ENCODE data around the gene KRTAP1-1. TPM values are rescaled to one million over a fixed set of nuclear protein-coding genes. Genes with fewer than 3 reads are reported as not detected.

KRTAP1-1 gene
- total RNA-seq, 2 donors from 2014 or later = not detected

Other genes starting within 250 kb of the KRTAP1-1 start
- gene KRT28, start 241.5 kb downstream of the KRTAP1-1 start, total RNA-seq = not detected
- 10 to 100 TPM; 29.0 to 45.9 TPM for gene KRT10, start 218.8 kb downstream of the KRTAP1-1 start, total RNA-seq
- gene KRT12, start 174.2 kb downstream of the KRTAP1-1 start, total RNA-seq = not detected
- gene KRT20, start 156.2 kb downstream of the KRTAP1-1 start, total RNA-seq = not detected
- under 1 TPM in 1 of 2 donors, not detected in 1; 0.50 TPM for gene KRT23, start 103.8 kb downstream of the KRTAP1-1 start, total RNA-seq
- not detected for gene KRT39, start 74.5 kb downstream of the KRTAP1-1 start, total RNA-seq
- not detected for gene KRT40, start 57.1 kb downstream of the KRTAP1-1 start, total RNA-seq
- gene KRTAP3-3, start 47.3 kb downstream of the KRTAP1-1 start, total RNA-seq = not detected
- not detected for gene KRTAP3-2, start 41.5 kb downstream of the KRTAP1-1 start, total RNA-seq
- gene KRTAP3-1, start 32.3 kb downstream of the KRTAP1-1 start, total RNA-seq = not detected
- gene KRTAP1-5, start 14.2 kb downstream of the KRTAP1-1 start, total RNA-seq = not detected
- gene KRTAP1-4, start 11.3 kb downstream of the KRTAP1-1 start, total RNA-seq = not detected
- gene KRTAP1-3, start 6.6 kb downstream of the KRTAP1-1 start, total RNA-seq = not detected
- not detected for gene KRTAP2-1, start 5.9 kb upstream of the KRTAP1-1 start, total RNA-seq
- gene KRTAP2-2, start 13.8 kb upstream of the KRTAP1-1 start, total RNA-seq = not detected
- gene KRTAP2-3, start 18.7 kb upstream of the KRTAP1-1 start, total RNA-seq = not detected
- not detected for gene KRTAP2-4, start 24.4 kb upstream of the KRTAP1-1 start, total RNA-seq
- gene KRTAP4-7, start 42.7 kb upstream of the KRTAP1-1 start, total RNA-seq = not detected
- not detected for gene KRTAP4-8, start 56.7 kb upstream of the KRTAP1-1 start, total RNA-seq
- not detected for gene KRTAP4-16, start 60.8 kb upstream of the KRTAP1-1 start, total RNA-seq
- not detected for gene KRTAP4-9, start 63.9 kb upstream of the KRTAP1-1 start, total RNA-seq
- not detected for gene KRTAP4-11, start 76.9 kb upstream of the KRTAP1-1 start, total RNA-seq
- gene KRTAP4-12, start 82.7 kb upstream of the KRTAP1-1 start, total RNA-seq = not detected
- gene KRTAP4-6, start 99.1 kb upstream of the KRTAP1-1 start, total RNA-seq = not detected
- gene KRTAP4-5, start 108.4 kb upstream of the KRTAP1-1 start, total RNA-seq = not detected
- not detected for gene KRTAP4-4, start 119.3 kb upstream of the KRTAP1-1 start, total RNA-seq
- not detected for gene KRTAP4-3, start 126.8 kb upstream of the KRTAP1-1 start, total RNA-seq
- gene KRTAP4-2, start 136.8 kb upstream of the KRTAP1-1 start, total RNA-seq = not detected
- not detected for gene KRTAP4-1, start 143.5 kb upstream of the KRTAP1-1 start, total RNA-seq
- not detected for gene KRTAP9-1, start 148.4 kb upstream of the KRTAP1-1 start, total RNA-seq
- gene KRTAP9-2, start 185.2 kb upstream of the KRTAP1-1 start, total RNA-seq = not detected
- gene KRTAP9-3, start 191.0 kb upstream of the KRTAP1-1 start, total RNA-seq = not detected
- not detected for gene KRTAP9-8, start 196.5 kb upstream of the KRTAP1-1 start, total RNA-seq
- gene KRTAP9-4, start 208.2 kb upstream of the KRTAP1-1 start, total RNA-seq = not detected
- not detected for gene KRTAP9-9, start 213.9 kb upstream of the KRTAP1-1 start, total RNA-seq
- not detected for gene KRTAP9-6, start 223.9 kb upstream of the KRTAP1-1 start, total RNA-seq
- not detected for gene KRTAP9-7, start 234.2 kb upstream of the KRTAP1-1 start, total RNA-seq